ENCODE measurements around the gene LHX4. TPM values are rescaled to one million over a fixed set of nuclear protein-coding genes. Genes with fewer than 3 reads are reported as not detected.

LHX4 gene
- total RNA-seq, 2 donors from 2014 or later = not detected

Other genes starting within 250 kb of the LHX4 start
- 10 to 100 TPM; 22.0 to 25.0 TPM for gene QSOX1, start 75.4 kb upstream of the LHX4 start, total RNA-seq

Measured in T-helper 17 cell (primary cell).